Glutamatergic neuron (in vitro differentiated cells): ENCODE data around the gene OVCA2. TPM values are rescaled to one million over a fixed set of nuclear protein-coding genes. Genes with fewer than 3 reads are reported as not detected.
A peak's percentile ranks its signal among the peaks of the same experiment; 100 is the strongest.

ENCODE experiments used
- DNase-seq: peaks from one replicate; pipeline ENCODE4 v3.0.0; 2022
- H3K27ac Mint-ChIP-seq: one replicate; pipeline ENCODE4 v1.8.0; 2020; ENCODE audit warnings: mild to moderate bottlenecking, mixed read lengths, inconsistent platforms; ENCODE audit not compliant: unreplicated experiment
- H3K27me3 Mint-ChIP-seq: one replicate; pipeline ENCODE4 v1.8.0; 2020; ENCODE audit warnings: mild to moderate bottlenecking, moderate library complexity, mixed read lengths, inconsistent platforms; ENCODE audit not compliant: unreplicated experiment
- H3K36me3 Mint-ChIP-seq: one replicate; pipeline ENCODE4 v1.8.0; 2020; ENCODE audit warnings: mild to moderate bottlenecking, mixed read lengths, inconsistent platforms; ENCODE audit not compliant: unreplicated experiment
- H3K4me1 Mint-ChIP-seq: one replicate; pipeline ENCODE4 v1.8.0; 2020; ENCODE audit warnings: mild to moderate bottlenecking, low read depth, mixed read lengths, inconsistent platforms; ENCODE audit not compliant: unreplicated experiment
- H3K4me3 Mint-ChIP-seq: one replicate; pipeline ENCODE4 v1.8.0; 2020; ENCODE audit warnings: mild to moderate bottlenecking, mixed read lengths, inconsistent platforms; ENCODE audit not compliant: unreplicated experiment
- H3K9me3 Mint-ChIP-seq: one replicate; pipeline ENCODE4 v1.8.0; 2020; ENCODE audit warnings: mild to moderate bottlenecking, moderate library complexity, mixed read lengths, inconsistent platforms; ENCODE audit not compliant: unreplicated experiment
- total RNA-seq: library from RNA; stranded (reverse); fragmentation: NEBNext Ultra II Directional; extraction: Animal tissue kit (Norgen Biotek cat#: 25700); gene quantifications from one replicate; pipeline ENCODE4 v1.2.1, GENCODE V29; 2021; ENCODE audit not compliant: unreplicated experiment
- TF ChIP-seq, protein P1 (sequence below): fragments of 200-600 bp; sonication (generic); IDR thresholded peaks from one replicate; pipeline ENCODE4 v1.5.0; 2021; ENCODE audit not compliant: partially characterized antibody, unreplicated experiment

OVCA2 gene
- total RNA-seq, 1 donor from 2014 or later: 16.3 TPM

- Mint-ChIP-seq H3K4me3 (no peak overlapping the region), H3K36me3 (no peaks in the 10 kb centered on the region), H3K9me3 (peaks cover 1% of the 10 kb centered on the region), H3K4me1 (peaks cover 11% of the 10 kb centered on the region), H3K27me3 (peaks cover 1% of the 10 kb centered on the region), H3K27ac (no peak overlapping the region)
- TF ChIP-seq, protein P1, sequence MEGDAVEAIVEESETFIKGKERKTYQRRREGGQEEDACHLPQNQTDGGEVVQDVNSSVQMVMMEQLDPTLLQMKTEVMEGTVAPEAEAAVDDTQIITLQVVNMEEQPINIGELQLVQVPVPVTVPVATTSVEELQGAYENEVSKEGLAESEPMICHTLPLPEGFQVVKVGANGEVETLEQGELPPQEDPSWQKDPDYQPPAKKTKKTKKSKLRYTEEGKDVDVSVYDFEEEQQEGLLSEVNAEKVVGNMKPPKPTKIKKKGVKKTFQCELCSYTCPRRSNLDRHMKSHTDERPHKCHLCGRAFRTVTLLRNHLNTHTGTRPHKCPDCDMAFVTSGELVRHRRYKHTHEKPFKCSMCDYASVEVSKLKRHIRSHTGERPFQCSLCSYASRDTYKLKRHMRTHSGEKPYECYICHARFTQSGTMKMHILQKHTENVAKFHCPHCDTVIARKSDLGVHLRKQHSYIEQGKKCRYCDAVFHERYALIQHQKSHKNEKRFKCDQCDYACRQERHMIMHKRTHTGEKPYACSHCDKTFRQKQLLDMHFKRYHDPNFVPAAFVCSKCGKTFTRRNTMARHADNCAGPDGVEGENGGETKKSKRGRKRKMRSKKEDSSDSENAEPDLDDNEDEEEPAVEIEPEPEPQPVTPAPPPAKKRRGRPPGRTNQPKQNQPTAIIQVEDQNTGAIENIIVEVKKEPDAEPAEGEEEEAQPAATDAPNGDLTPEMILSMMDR: no peak
- DNase-seq: no peak
These were observed 4.7 kb upstream of the OVCA2 start for GRCh38 chr17:2037155-2037554.

DNA sequence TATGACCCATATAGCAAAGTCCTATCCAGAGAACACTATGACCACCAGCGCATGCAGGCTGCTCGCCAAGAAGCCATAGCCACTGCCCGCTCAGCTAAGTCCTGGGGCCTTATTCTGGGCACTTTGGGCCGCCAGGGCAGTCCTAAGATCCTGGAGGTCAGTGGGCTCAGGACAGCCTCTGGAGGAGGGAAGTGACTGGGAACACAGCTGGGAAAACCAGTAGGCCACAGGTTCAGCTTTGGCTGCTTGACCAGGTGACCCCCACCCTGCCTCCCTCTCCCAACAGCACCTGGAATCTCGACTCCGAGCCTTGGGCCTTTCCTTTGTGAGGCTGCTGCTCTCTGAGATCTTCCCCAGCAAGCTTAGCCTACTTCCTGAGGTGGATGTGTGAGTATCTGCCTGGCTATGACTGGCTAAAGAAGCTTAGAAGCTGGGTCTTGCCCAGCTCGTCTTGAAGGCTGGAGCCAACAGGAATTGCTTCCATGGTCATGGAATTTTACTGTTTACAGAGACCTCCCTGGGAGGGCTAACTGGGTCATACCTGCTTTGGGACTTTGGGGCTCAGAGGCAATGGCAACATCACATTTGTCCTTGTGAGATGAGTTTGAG is 1.5 kb upstream of the OVCA2 start:
- Mint-ChIP-seq H3K9me3 (peaks cover 1% of the 10 kb centered on the region), H3K27ac (peak overlapping the region; percentile 64), H3K4me1 (peaks cover 9% of the 10 kb centered on the region), H3K4me3 (peak overlapping the region; percentile 76), H3K27me3 (peaks cover 3% of the 10 kb centered on the region), H3K36me3 (no peaks in the 10 kb centered on the region)
- TF ChIP-seq, protein P1: no peak
- DNase-seq: no peak

- Mint-ChIP-seq H3K27me3 (peaks cover 3% of the 10 kb centered on the region), H3K4me1 (peaks cover 9% of the 10 kb centered on the region), H3K36me3 (no peaks in the 10 kb centered on the region), H3K4me3 (peak overlapping the region; percentile 76), H3K27ac (peak overlapping the region; percentile 64), H3K9me3 (peaks cover 1% of the 10 kb centered on the region)
- no peak for DNase-seq
- TF ChIP-seq, protein P1: no peak
These were observed 771 bp upstream of the OVCA2 start for GRCh38 chr17:2040942-2041560.

- DNase-seq: no peak
- Mint-ChIP-seq H3K27ac (peak overlapping the region; percentile 86), H3K27me3 (peaks cover 3% of the 10 kb centered on the region), H3K4me3 (peak overlapping the region; percentile 90), H3K36me3 (no peaks in the 10 kb centered on the region), H3K4me1 (peaks cover 7% of the 10 kb centered on the region), H3K9me3 (no peaks in the 10 kb centered on the region)
- TF ChIP-seq, protein P1: no peak
These were observed 597 bp downstream of the OVCA2 start for GRCh38 chr17:2042390-2042847.

DNA sequence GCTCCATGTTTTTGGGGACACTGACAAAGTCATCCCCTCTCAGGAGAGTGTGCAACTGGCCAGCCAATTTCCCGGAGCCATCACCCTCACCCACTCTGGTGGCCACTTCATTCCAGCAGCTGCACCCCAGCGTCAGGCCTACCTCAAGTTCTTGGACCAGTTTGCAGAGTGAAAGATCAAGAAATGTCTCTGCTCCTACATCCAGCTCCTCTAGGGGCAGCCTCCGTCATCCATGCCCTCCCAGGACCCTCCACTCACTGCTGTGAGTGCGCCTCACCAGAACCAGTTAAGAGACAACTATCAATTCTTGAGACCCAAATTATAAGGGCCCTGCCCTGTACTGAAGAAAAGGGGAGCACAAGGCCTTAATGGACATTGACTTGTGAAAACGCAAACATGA is 1.1 kb downstream of the OVCA2 start:
- Mint-ChIP-seq H3K4me1 (peaks cover 7% of the 10 kb centered on the region), H3K36me3 (no peaks in the 10 kb centered on the region), H3K9me3 (no peaks in the 10 kb centered on the region), H3K27ac (peak overlapping the region; percentile 86), H3K4me3 (peak overlapping the region; percentile 90), H3K27me3 (peaks cover 5% of the 10 kb centered on the region)
- TF ChIP-seq, protein P1: no peak
- DNase-seq: no peak
